ENCODE data around the gene INPP1.

- TF ChIP-seq, protein P1, sequence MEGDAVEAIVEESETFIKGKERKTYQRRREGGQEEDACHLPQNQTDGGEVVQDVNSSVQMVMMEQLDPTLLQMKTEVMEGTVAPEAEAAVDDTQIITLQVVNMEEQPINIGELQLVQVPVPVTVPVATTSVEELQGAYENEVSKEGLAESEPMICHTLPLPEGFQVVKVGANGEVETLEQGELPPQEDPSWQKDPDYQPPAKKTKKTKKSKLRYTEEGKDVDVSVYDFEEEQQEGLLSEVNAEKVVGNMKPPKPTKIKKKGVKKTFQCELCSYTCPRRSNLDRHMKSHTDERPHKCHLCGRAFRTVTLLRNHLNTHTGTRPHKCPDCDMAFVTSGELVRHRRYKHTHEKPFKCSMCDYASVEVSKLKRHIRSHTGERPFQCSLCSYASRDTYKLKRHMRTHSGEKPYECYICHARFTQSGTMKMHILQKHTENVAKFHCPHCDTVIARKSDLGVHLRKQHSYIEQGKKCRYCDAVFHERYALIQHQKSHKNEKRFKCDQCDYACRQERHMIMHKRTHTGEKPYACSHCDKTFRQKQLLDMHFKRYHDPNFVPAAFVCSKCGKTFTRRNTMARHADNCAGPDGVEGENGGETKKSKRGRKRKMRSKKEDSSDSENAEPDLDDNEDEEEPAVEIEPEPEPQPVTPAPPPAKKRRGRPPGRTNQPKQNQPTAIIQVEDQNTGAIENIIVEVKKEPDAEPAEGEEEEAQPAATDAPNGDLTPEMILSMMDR (optimal IDR thresholded peaks at IDR 0.05 in 1 of 3, IDR thresholded peaks at IDR 0.05 in 1 of 3, conservative IDR thresholded peaks at IDR 0.05 in 1 of 3; ENCODE audit: extremely low read depth in 1 of 3, insufficient read depth in 2 of 3, low read length in 3 of 3) = no peak
- TF ChIP-seq EZH2 (IDR thresholded peaks at IDR 0.05; ENCODE audit: low read length) = no peak
These were observed 10.1 kb downstream of the INPP1 start for GRCh38 chr2:190353537-190353899.
